Esophagus squamous epithelium (tissue), 4 donors: ENCODE results near the gene TMEM164.

Experiments
- CTCF ChIP-seq, 6 experiments: fragments of 450-650 bp in 4 of 6; fragments of 200-600 bp in 2 of 6; sonication (generic) in 2 of 6; IDR thresholded peaks; one replicate each; pipeline ENCODE4 v1.5.1; 2016 to 2019; ENCODE audit warnings: antibody characterized with exemption in 6 of 6, mild to moderate bottlenecking in 4 of 6, moderate library complexity in 4 of 6
- POLR2A ChIP-seq, 4 donors: fragments of 450-650 bp; IDR thresholded peaks; one replicate each; pipeline ENCODE4 v1.6.1; 2017; ENCODE audit warnings: antibody characterized with exemption in 4 of 4, mild to moderate bottlenecking in 4 of 4, moderate library complexity in 3 of 4

GRCh38 chrX:110022599-110023448, 19.9 kb downstream of the TMEM164 start:
- no peak for TF ChIP-seq POLR2A (IDR thresholded peaks at IDR 0.05)
- no peak for TF ChIP-seq CTCF (IDR thresholded peaks at IDR 0.05)
